Measurements from ENCODE around the gene LILRB3.

DNA sequence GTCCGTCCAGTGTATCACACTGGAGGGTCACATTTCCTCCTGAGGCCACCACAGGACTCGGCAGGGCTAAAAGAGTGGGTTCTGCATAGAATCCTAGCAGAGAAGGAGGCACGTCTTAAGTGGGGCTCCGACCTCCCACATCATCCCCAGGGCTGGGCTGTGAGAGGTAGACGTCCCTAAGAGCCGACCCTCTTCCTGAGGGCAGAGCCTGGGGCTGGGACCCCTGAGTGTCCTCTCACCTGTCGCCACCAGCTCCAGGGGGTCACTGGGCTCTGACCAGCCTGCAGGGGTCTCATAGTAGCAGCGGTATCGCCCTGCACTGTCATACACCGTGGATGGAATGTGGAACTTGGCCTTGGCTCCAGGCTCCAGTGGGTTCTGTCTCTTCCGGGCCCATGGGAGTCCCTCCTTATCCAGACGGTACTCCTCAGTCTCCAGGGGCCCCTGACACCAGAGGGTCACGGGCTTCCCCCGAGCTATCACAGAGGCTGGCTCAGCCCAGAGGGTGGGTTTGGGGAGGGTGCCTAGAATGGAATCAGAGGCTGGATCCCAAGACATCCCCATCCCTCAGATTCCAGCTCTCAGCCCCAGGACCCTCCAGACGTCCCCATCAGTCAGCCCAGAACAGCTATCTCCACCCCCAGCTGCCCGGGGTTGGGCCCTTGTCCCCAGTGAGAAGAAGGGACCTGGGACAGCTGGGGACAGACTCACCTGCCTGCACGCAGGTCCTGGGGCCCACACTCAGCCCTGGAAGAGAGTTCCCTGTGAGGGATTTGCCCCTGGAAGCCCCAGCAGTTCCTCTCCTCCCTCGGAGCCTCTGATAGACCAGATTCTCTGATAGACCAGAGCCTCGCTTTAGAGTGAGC is 33.7 kb upstream of the LILRB3 start:
- TF ChIP-seq, protein P1, sequence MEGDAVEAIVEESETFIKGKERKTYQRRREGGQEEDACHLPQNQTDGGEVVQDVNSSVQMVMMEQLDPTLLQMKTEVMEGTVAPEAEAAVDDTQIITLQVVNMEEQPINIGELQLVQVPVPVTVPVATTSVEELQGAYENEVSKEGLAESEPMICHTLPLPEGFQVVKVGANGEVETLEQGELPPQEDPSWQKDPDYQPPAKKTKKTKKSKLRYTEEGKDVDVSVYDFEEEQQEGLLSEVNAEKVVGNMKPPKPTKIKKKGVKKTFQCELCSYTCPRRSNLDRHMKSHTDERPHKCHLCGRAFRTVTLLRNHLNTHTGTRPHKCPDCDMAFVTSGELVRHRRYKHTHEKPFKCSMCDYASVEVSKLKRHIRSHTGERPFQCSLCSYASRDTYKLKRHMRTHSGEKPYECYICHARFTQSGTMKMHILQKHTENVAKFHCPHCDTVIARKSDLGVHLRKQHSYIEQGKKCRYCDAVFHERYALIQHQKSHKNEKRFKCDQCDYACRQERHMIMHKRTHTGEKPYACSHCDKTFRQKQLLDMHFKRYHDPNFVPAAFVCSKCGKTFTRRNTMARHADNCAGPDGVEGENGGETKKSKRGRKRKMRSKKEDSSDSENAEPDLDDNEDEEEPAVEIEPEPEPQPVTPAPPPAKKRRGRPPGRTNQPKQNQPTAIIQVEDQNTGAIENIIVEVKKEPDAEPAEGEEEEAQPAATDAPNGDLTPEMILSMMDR (IDR thresholded peaks at IDR 0.05) = no peak
- TF ChIP-seq EP300 (IDR thresholded peaks at IDR 0.05) = no peak
- TF ChIP-seq POLR2A (IDR thresholded peaks at IDR 0.05) = no peak
- TF ChIP-seq POLR2AphosphoS5 (IDR thresholded peaks at IDR 0.05) = no peak

Measured in suprapubic skin (tissue), 4 donors.